SK-N-SH (cell line): Measurements from ENCODE around the gene NKAIN4. TPM values are rescaled to one million over a fixed set of nuclear protein-coding genes. Genes with fewer than 3 reads are reported as not detected.

Experiments
- CTCF ChIA-PET: fragments of 300-600, 350-600 bp; formaldehyde crosslinking; extraction: SDS; loops from one replicate; lab custom pipeline; 2021; lab: Yijun Ruan, JAX
- POLR2A ChIA-PET: fragments of 350-600 bp; sonication (Branson Sonifier 250); formaldehyde crosslinking; extraction: SDS; loops from one replicate; lab custom pipeline; 2020; ENCODE audit warnings: antibody characterized with exemption, inconsistent platforms; lab: Yijun Ruan, JAX
- DNase-seq: peaks from one replicate; pipeline ENCODE4 v3.0.0; 2012
- H2AFZ ChIP-seq: fragments of 200-600 bp; sonication (generic); 2 replicates; pipeline ENCODE4 v1.8.1; 2016; ENCODE audit warnings: antibody characterized with exemption, mild to moderate bottlenecking, low read depth
- H3F3A ChIP-seq: fragments of 200-600 bp; sonication (generic); replicated peaks from 2 replicates; pipeline ENCODE3; 2016; ENCODE audit warnings: antibody characterized with exemption, mild to moderate bottlenecking; ENCODE audit not compliant: insufficient read depth
- H3K27ac ChIP-seq, 2 experiments: fragments of 200-500 bp in 1 of 2; fragments of 200-600 bp in 1 of 2; sonication (Bioruptor generic) in 1 of 2; sonication (generic), shearing (Covaris generic) in 1 of 2; 2 replicates each; pipeline versions ENCODE4 v1.5.1 to v1.6.1; 2014 to 2016; ENCODE audit warnings: low read depth in 2 of 2, inconsistent platforms in 1 of 2, low read length in 1 of 2, mild to moderate bottlenecking in 1 of 2, mixed read lengths in 1 of 2
- H3K27me3 ChIP-seq: fragments of 200-600 bp; sonication (generic), shearing (Covaris generic); 2 replicates; pipeline ENCODE4 v1.6.1; 2016; ENCODE audit warnings: mixed run types; ENCODE audit not compliant: insufficient read depth
- H3K36me3 ChIP-seq, 2 experiments: fragments of 200-500 bp in 1 of 2; fragments of 200-600 bp in 1 of 2; sonication (Bioruptor generic) in 1 of 2; sonication (generic) in 1 of 2; replicated peaks in 1 of 2; 2 replicates each; pipeline versions ENCODE3 to v1.5.1; 2014 to 2016; ENCODE audit warnings: low read length in 1 of 2, mild to moderate bottlenecking in 1 of 2; ENCODE audit not compliant: insufficient read depth in 2 of 2, control insufficient read depth in 1 of 2
- H3K4me1 ChIP-seq, 2 experiments: fragments of 200-500 bp in 1 of 2; fragments of 200-600 bp in 1 of 2; sonication (Bioruptor generic) in 1 of 2; sonication (generic), shearing (Covaris generic) in 1 of 2; 2 replicates each; pipeline versions ENCODE4 v1.5.1 to v1.6.1; 2014 to 2016; ENCODE audit warnings: low read depth in 1 of 2, low read length in 1 of 2, mixed run types in 1 of 2; ENCODE audit not compliant: insufficient read depth in 2 of 2, control insufficient read depth in 1 of 2
- H3K4me2 ChIP-seq: fragments of 200-600 bp; sonication (generic), shearing (Covaris generic); 2 replicates; pipeline ENCODE4 v1.6.1; 2017; ENCODE audit warnings: mixed run types
- H3K4me3 ChIP-seq, 2 experiments: fragments of 200-500 bp in 1 of 2; fragments of 200-600 bp in 1 of 2; sonication (Bioruptor generic) in 1 of 2; sonication (generic), shearing (Covaris generic) in 1 of 2; 2 replicates each; pipeline versions ENCODE4 v1.5.1 to v1.8.1; 2014 to 2016; ENCODE audit warnings: low read depth in 2 of 2, inconsistent platforms in 1 of 2, low read length in 1 of 2, mild to moderate bottlenecking in 1 of 2, mixed read lengths in 1 of 2, moderate library complexity in 1 of 2
- H3K79me2 ChIP-seq: fragments of 200-600 bp; sonication (generic); 2 replicates; pipeline ENCODE4 v1.8.1; 2017; ENCODE audit warnings: mild to moderate bottlenecking; ENCODE audit not compliant: insufficient read depth
- H3K9ac ChIP-seq: fragments of 200-600 bp; sonication (generic); 2 replicates; pipeline ENCODE4 v1.6.1; 2017; ENCODE audit warnings: mixed run types
- H3K9me2 ChIP-seq: fragments of 200-600 bp; sonication (generic); 2 replicates; pipeline ENCODE4 v1.6.1; 2017; ENCODE audit warnings: mixed run types
- H3K9me3 ChIP-seq: fragments of 200-600 bp; sonication (generic); 2 replicates; pipeline ENCODE4 v1.6.1; 2017; ENCODE audit warnings: mixed run types, mild to moderate bottlenecking, moderate library complexity
- H4K20me1 ChIP-seq: fragments of 200-600 bp; sonication (generic); 2 replicates; pipeline ENCODE4 v1.6.1; 2017; ENCODE audit warnings: mild to moderate bottlenecking, mixed run types; ENCODE audit not compliant: insufficient read depth
- CTCF ChIP-seq: fragments of 200-600 bp; sonication (generic); IDR thresholded peaks from 2 replicates; pipeline ENCODE4 v1.6.1; 2017; ENCODE audit warnings: antibody characterized with exemption, mild to moderate bottlenecking, moderate library complexity
- EP300 ChIP-seq, 2 experiments: IDR thresholded peaks; 2 replicates each; pipeline versions ENCODE4 v1.4.0 to v1.6.1; 2012; ENCODE audit warnings: borderline replicate concordance in 1 of 2, low read depth in 1 of 2, low read length in 1 of 2
- GABPA ChIP-seq: IDR thresholded peaks from 2 replicates; pipeline ENCODE4 v1.4.0; 2012; ENCODE audit warnings: low read depth, mild to moderate bottlenecking
- IRF3 ChIP-seq: fragments of 150-350 bp; IDR thresholded peaks from 2 replicates; pipeline ENCODE4 v1.6.1; 2016; ENCODE audit warnings: mild to moderate bottlenecking, low read depth, low read length
- MAX ChIP-seq: IDR thresholded peaks from 2 replicates; pipeline ENCODE4 v1.4.0; 2012; ENCODE audit warnings: low read depth
- MXI1 ChIP-seq: IDR thresholded peaks from 2 replicates; pipeline ENCODE4 v1.6.1; 2012; ENCODE audit warnings: mild to moderate bottlenecking, low read depth, low read length, improper control_type of control experiment
- NFIC ChIP-seq: IDR thresholded peaks from 2 replicates; pipeline ENCODE4 v1.4.0; 2012; ENCODE audit warnings: borderline replicate concordance
- NRF1 ChIP-seq: IDR thresholded peaks from 2 replicates; pipeline ENCODE4 v1.6.1; 2012; ENCODE audit warnings: low read depth, mild to moderate bottlenecking, low read length
- PBX3 ChIP-seq: IDR thresholded peaks from 2 replicates; pipeline ENCODE4; 2012
- RAD21 ChIP-seq: IDR thresholded peaks from 2 replicates; pipeline ENCODE4 v1.6.1; 2012; ENCODE audit warnings: mild to moderate bottlenecking, low read length
- REST ChIP-seq: IDR thresholded peaks from 2 replicates; pipeline ENCODE4 v1.6.1; 2012; ENCODE audit warnings: mild to moderate bottlenecking, low read depth, low read length, moderate library complexity
- RFX5 ChIP-seq: IDR thresholded peaks from 2 replicates; pipeline ENCODE4 v1.6.1; 2012; ENCODE audit warnings: mild to moderate bottlenecking, improper control_type of control experiment, low read length
- RXRA ChIP-seq: IDR thresholded peaks from 2 replicates; pipeline ENCODE4 v1.4.0; 2012; ENCODE audit warnings: low read depth, mild to moderate bottlenecking, borderline replicate concordance
- SIN3A ChIP-seq: IDR thresholded peaks from 2 replicates; pipeline ENCODE4 v1.6.1; 2012; ENCODE audit warnings: low read depth, mild to moderate bottlenecking, low read length, moderate library complexity, borderline replicate concordance
- TAF1 ChIP-seq: IDR thresholded peaks from 2 replicates; pipeline ENCODE4 v1.6.1; 2012; ENCODE audit warnings: low read depth, mild to moderate bottlenecking, low read length, moderate library complexity, borderline replicate concordance
- TCF12 ChIP-seq: IDR thresholded peaks from 2 replicates; pipeline ENCODE4 v1.4.0; 2012
- TEAD4 ChIP-seq: IDR thresholded peaks from 2 replicates; pipeline ENCODE4 v1.4.0; 2012; ENCODE audit warnings: mild to moderate bottlenecking, borderline replicate concordance; ENCODE audit not compliant: insufficient read depth
- USF2 ChIP-seq: fragments of 150-350 bp; IDR thresholded peaks from 2 replicates; pipeline ENCODE4 v1.6.1; 2017; ENCODE audit warnings: antibody characterized with exemption, low read length, low read depth, borderline replicate concordance
- YY1 ChIP-seq: IDR thresholded peaks from 2 replicates; pipeline ENCODE4 v1.4.0; 2012; ENCODE audit warnings: low read depth, mild to moderate bottlenecking
- ZBTB33 ChIP-seq: IDR thresholded peaks from 2 replicates; pipeline ENCODE4 v1.4.0; 2012; ENCODE audit warnings: low read depth, borderline replicate concordance
- WGBS: methylation state at CpG from one replicate; pipeline ENCODE4 v1.1.6; 2017; ENCODE audit warnings: low lambda C conversion rate; 5-methylcytosine and 5-hydroxymethylcytosine counted together
- polyA plus RNA-seq, 3 experiments: library from polyadenylated mRNA; depleted of rRNA; stranded (reverse); fragments of >200 nt; gene quantifications; 2 replicates each; pipeline ENCODE4 v1.2.3, GENCODE V29; 2012

Gene NKAIN4
- polyA plus RNA-seq, 1 of the 3 experiments (the other 2 are of a cell fraction), result not detected

GRCh38 chr20:63215101-63216040 lies 38.9 kb downstream of the NKAIN4 start:
- Histone ChIP-seq H3K27me3 (no peaks in the 10 kb centered on the region), H3K4me1 (peaks cover 10 to 21% of the 10 kb centered on the region in 2 experiments; a peak in 3 of 4 replicates), H3K4me2 (peak overlapping the region; percentile 80), H3F3A (no peaks in the 10 kb centered on the region), H3K36me3 (peaks cover 28 to 33% of the 10 kb centered on the region in 2 experiments), H2AFZ (no peak overlapping the region), H3K9ac (peak overlapping the region; percentile 87), H4K20me1 (peaks cover 47% of the 10 kb centered on the region), H3K27ac (peak overlapping the region; percentile 42 to 65; a peak in 3 of 4 replicates), H3K4me3 (peak overlapping the region; percentile 58 to 82), H3K79me2 (peaks cover 54% of the 10 kb centered on the region), H3K9me2 (no peaks in the 10 kb centered on the region), H3K9me3 (no peaks in the 10 kb centered on the region)
- no peak for TF ChIP-seq IRF3
- TF ChIP-seq MXI1, result peak; percentile 30
- TF ChIP-seq RFX5, result no peak
- no peak for TF ChIP-seq ZBTB33
- TF ChIP-seq NRF1, result no peak
- TF ChIP-seq TEAD4, result no peak
- no peak for TF ChIP-seq NFIC
- no peak for TF ChIP-seq TCF12
- TF ChIP-seq TAF1, result no peak
- TF ChIP-seq USF2, result no peak
- peak; percentile 48 for TF ChIP-seq RAD21
- no peak for TF ChIP-seq PBX3
- TF ChIP-seq GABPA, result 0 out of 2 replicates have a peak, but pooled peaks have one; percentile 29
- TF ChIP-seq SIN3A, result no peak; the same call in 1 of the 2 replicates
- no peak for TF ChIP-seq MAX
- TF ChIP-seq CTCF, result peak; percentile 60
- TF ChIP-seq RXRA, result no peak
- TF ChIP-seq REST, result no peak
- no peak for TF ChIP-seq YY1
- no peak for TF ChIP-seq EP300 (IDR thresholded peaks at IDR 0.05; ENCODE audit: borderline replicate concordance in 1 of 2, low read depth in 1 of 2, low read length in 1 of 2)
- 4% methylated on average over 28 of the region's 81 CpGs for WGBS
- peak; percentile 81 for DNase-seq
- POLR2A ChIA-PET, result no interaction called here
- CTCF ChIA-PET, result interaction anchor here (0.6 to 6.8 kb wide), 13 partner anchors 9 to 316 kb away, joined by 3 to 52 read pairs (median 4); no protein-coding TSS in a partner anchor
